Measurements from ENCODE around the gene PDE4C. TPM values are rescaled to one million over a fixed set of nuclear protein-coding genes. Genes with fewer than 3 reads are reported as not detected.

PDE4C gene
- total RNA-seq, 2 donors from 2014 or later: under 0.01 to 0.26 TPM

DNA sequence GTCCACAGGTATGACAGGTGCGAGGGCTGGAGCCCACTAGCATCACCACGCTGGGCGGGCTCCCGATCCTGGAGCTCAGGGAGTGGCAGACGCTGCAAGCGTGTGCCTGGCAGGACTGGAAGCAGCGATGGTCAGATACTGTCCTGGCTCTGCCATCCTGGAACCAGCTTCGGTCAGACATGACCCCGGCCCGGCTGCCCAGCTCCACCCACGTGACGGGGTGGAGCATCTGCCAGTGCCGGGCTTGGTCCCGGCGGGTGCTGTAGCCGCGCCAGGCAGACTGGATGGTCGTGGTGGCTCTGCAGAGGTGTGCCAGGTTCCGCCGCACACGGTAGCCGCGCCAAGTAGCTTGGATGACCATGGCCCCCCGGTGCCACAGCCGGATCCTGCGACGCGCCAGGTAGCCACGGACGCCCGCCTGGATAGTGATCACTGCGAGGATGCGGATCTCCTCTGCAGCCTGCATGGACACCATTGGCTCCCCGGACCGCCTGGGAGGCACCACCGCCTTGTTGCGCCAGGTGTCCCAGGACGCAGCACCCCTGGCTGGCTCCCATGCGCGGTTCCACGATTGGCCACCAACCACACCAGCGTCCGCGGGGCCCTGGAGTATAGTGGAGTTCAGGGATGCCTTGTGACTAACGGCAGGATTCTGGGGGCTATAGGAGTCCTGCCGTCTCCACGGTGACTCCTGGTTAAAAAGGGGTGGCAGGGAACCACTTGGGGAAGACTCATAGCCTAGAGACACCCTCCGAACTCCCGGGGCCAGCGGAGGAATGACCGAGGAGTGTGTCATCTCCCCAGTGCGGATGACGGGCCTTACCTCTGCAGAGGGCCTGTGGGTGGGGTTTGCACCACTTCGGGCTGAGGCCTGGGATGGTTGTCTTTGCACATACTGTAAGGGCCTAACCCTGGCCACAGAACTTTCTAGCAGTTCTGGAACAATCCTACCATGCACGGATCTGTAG, 31.5 kb upstream of the PDE4C start:
- Histone ChIP-seq H3K27me3 (no peaks in the 10 kb centered on the region), H3K4me3 (no peak overlapping the region), H3K27ac (no peak overlapping the region), H3K4me1 (peaks cover 10% of the 10 kb centered on the region), H3K36me3 (replicated peaks in 1 of 2; ENCODE audit: insufficient read depth in 1 of 2, low read depth in 2 of 2) (no peaks in the 10 kb centered on the region), H3K9me3 (no peaks in the 10 kb centered on the region)
- ATAC-seq (no peak), DNase-seq (no peak)
- intact Hi-C loops (cut with DNase I): no loop called here
- WGBS, 2 donors: 83 to 88% methylated on average over 6 to 43 of the region's 55 CpGs
- TF ChIP-seq POLR2A (IDR thresholded peaks at IDR 0.05) (no peak), CTCF (IDR thresholded peaks at IDR 0.05) (no peak)

DNA sequence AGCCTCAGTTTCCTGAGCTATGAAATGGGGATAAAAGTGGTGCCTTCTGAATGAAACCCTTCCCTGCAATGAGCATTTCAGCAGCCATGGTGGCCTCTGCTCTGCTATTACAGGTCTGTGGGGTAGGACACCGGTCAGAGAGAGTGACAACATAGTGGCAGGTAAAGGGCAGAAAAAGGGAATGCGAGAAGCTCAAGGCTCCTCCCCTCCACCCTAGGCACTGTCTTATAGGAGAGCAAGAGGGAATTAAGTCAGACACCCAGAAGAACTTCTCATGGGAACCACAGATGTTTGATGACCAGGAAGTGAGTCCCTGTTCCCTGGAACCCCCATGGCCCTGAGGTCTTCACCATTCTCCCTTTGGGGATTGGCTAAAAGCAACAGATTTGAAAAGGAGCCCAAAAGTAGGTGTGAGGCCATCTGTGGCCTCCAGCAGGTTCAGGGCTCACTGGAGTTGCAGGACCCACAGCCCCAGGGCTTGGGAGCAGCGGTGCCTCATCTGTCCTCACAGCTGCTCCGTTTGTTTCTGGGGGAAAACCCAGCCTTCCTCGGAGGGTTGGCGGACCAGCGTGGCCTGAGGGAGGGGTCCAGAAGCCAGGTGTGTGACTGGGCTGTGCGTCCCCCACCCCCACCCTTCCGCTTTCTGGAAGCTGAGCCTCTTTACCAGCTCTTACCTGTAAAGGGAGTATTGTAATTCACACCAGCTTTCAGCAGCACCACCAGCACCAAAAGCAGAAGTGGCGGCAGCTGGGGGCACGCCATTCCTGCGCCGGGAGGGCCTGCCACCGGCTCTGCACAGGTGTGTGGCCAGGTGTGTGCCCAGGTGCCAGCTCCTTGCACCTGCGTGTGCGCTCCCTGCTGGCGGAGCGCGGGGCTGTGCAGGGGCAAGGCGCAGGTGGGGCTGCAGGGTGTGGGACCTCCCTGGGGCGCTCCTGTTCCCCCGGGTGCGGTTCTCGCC, 28.6 kb upstream of the PDE4C start:
- H3K27me3 ChIP-seq: no peaks in the 10 kb centered on the region
- H3K36me3 ChIP-seq (replicated peaks in 1 of 2; ENCODE audit: insufficient read depth in 1 of 2, low read depth in 2 of 2): no peaks in the 10 kb centered on the region
- intact Hi-C loops (cut with DNase I): loop anchor here (5.0 kb wide), 1 partner anchor 43 kb away; no protein-coding TSS in a partner anchor
- WGBS, 2 donors: 14 to 22% methylated on average over 9 to 22 of the region's 24 CpGs
- H3K4me1 ChIP-seq: peaks cover 10% of the 10 kb centered on the region
- H3K4me3 ChIP-seq: no peak overlapping the region
- peak; percentile 45 to 76 (median 54) for DNase-seq
- no peaks in the 10 kb centered on the region for H3K9me3 ChIP-seq
- ATAC-seq: peak; percentile 71
- H3K27ac ChIP-seq: peak overlapping the region in 1 of 4 donors; percentile 30
- TF ChIP-seq POLR2A (IDR thresholded peaks at IDR 0.05) (no peak), CTCF (IDR thresholded peaks at IDR 0.05) (peak; percentile 34 to 73 (median 44))

- H3K4me1 ChIP-seq: peaks cover 10% of the 10 kb centered on the region
- no peak overlapping the region for H3K27ac ChIP-seq
- 40 to 48% methylated on average over 5 of the region's 5 CpGs for WGBS, 2 donors
- no peak overlapping the region for H3K4me3 ChIP-seq
- no peak for ATAC-seq
- H3K9me3 ChIP-seq: no peaks in the 10 kb centered on the region
- TF ChIP-seq CTCF (IDR thresholded peaks at IDR 0.05): no peak
- no peak for TF ChIP-seq POLR2A (IDR thresholded peaks at IDR 0.05)
- no peaks in the 10 kb centered on the region for H3K27me3 ChIP-seq
- intact Hi-C loops (cut with DNase I): loop anchor here (5.0 kb wide), 1 partner anchor 41 kb away; no protein-coding TSS in a partner anchor
- H3K36me3 ChIP-seq (replicated peaks in 1 of 2; ENCODE audit: insufficient read depth in 1 of 2, low read depth in 2 of 2): no peaks in the 10 kb centered on the region
- peak in 1 of 4 donors; percentile 18 for DNase-seq
Observed at GRCh38 chr19:18253716-18254115, 27.5 kb upstream of the PDE4C start.

DNA sequence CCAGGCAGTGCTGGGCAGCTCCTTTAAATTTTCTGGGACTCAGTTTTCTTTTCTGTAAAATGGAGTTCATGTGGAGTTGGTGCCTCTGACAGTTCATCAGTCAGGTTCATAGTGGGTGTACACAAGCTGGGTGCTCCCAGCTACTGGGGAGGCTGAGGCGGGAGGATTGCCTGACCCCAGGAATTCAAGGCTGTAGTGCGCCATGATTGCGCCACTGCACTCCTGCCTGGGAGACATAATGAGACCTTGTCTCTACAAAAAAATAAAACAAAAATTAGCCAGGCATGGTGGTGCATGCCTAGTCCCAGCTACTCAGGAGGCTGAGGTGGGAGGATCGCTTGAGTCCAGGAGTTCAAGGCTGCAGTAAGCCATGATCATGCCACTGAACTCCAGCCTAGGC, 26.9 kb upstream of the PDE4C start:
- no peak overlapping the region for H3K27ac ChIP-seq
- H3K27me3 ChIP-seq: no peaks in the 10 kb centered on the region
- DNase-seq: no peak
- H3K4me1 ChIP-seq: peaks cover 10% of the 10 kb centered on the region
- 65 to 79% methylated on average over 3 to 4 of the region's 4 CpGs for WGBS, 2 donors
- intact Hi-C loops (cut with DNase I): loop anchor here (5.0 kb wide), 1 partner anchor 41 kb away; no protein-coding TSS in a partner anchor
- TF ChIP-seq POLR2A (IDR thresholded peaks at IDR 0.05) (no peak), CTCF (IDR thresholded peaks at IDR 0.05) (no peak)
- no peak for ATAC-seq
- H3K9me3 ChIP-seq: no peaks in the 10 kb centered on the region
- H3K36me3 ChIP-seq (replicated peaks in 1 of 2; ENCODE audit: insufficient read depth in 1 of 2, low read depth in 2 of 2): no peaks in the 10 kb centered on the region
- no peak overlapping the region for H3K4me3 ChIP-seq

Data from body of pancreas (tissue), 4 donors.